NB4 (cell line): ENCODE data around the gene UNG.
A peak's percentile ranks its signal among the peaks of the same experiment; 100 is the strongest.

Experiments
- MYC ChIP-seq: IDR thresholded peaks from 2 replicates; pipeline ENCODE4 v1.6.1; 2011; ENCODE audit warnings: low read depth, low read length
- POLR2A ChIP-seq: IDR thresholded peaks from 2 replicates; pipeline ENCODE4 v1.6.1; 2011; ENCODE audit warnings: mild to moderate bottlenecking; ENCODE audit not compliant: insufficient read length; ENCODE audit errors: extremely low read depth
- TF ChIP-seq, protein P1 (sequence below): IDR thresholded peaks from one replicate; pipeline ENCODE4 v1.5.1; 2012; ENCODE audit warnings: low read depth, low read length
- TF ChIP-seq, protein P2 (sequence below): IDR thresholded peaks from 2 replicates; pipeline ENCODE4 v1.6.1; 2011; ENCODE audit warnings: low read depth, low read length

DNA sequence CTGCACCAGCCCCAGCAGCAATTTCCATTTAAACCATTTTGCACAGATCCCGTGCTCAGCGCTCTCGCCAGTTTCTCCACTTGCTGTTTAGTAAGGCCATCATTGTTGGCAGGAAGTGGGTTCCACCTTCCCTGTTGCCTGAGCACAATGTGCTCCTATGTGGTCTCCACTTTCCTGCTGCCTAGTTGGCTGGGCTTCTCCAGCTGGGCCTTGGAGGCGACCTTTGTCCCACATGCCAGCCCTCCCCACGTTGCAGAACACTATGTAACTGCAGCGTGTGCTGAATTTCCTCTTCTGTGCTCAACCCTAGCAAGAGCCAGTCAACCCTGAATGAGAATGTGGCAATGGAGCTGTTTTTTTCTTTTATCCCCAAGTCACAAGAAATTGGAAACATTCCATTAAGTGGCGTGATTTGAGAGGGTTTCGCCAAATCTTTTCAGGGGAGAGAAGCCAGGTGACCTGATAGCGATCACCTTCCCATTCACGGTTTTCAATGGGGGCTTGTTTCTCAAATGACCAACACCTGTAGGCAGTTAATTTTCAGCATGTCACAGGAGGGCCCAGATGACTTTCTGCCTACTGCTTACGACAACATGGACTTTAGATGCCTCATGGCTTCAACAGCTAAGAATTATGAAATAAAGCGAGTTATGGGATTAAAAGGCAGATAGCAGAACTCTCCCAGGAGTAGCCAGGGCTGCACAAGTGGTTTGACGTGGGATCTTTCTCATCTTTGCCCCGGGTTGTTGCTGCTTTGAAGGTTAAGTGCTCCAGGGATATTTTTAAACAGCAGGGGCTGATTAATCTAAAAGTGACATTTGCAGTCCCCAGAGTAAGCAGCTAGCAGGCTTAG, 18.6 kb downstream of the UNG start, which contains the start of gene ACACB:
- TF ChIP-seq POLR2A: no peak
- TF ChIP-seq, protein P1, sequence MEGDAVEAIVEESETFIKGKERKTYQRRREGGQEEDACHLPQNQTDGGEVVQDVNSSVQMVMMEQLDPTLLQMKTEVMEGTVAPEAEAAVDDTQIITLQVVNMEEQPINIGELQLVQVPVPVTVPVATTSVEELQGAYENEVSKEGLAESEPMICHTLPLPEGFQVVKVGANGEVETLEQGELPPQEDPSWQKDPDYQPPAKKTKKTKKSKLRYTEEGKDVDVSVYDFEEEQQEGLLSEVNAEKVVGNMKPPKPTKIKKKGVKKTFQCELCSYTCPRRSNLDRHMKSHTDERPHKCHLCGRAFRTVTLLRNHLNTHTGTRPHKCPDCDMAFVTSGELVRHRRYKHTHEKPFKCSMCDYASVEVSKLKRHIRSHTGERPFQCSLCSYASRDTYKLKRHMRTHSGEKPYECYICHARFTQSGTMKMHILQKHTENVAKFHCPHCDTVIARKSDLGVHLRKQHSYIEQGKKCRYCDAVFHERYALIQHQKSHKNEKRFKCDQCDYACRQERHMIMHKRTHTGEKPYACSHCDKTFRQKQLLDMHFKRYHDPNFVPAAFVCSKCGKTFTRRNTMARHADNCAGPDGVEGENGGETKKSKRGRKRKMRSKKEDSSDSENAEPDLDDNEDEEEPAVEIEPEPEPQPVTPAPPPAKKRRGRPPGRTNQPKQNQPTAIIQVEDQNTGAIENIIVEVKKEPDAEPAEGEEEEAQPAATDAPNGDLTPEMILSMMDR: no peak
- TF ChIP-seq, protein P2, sequence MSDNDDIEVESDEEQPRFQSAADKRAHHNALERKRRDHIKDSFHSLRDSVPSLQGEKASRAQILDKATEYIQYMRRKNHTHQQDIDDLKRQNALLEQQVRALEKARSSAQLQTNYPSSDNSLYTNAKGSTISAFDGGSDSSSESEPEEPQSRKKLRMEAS: 0 out of 2 replicates have a peak, but pooled peaks have one; percentile 3
- TF ChIP-seq MYC: peak; percentile 58; the same call in 1 of the 2 replicates
